WTC11 (cell line): ENCODE results near the gene DNAJC5G.

Source experiments
- HMGA2 ChIP-seq: fragments of 250-450 bp; sonication (Bioruptor Pico); IDR thresholded peaks from 2 replicates; pipeline ENCODE4 v1.4.0; 2021; ENCODE audit warnings: mild to moderate bottlenecking, moderate library complexity
- SP1 ChIP-seq: sonication (generic); formaldehyde crosslinking; conservative IDR thresholded peaks from 2 replicates; pipeline ENCODE4 v1.8.1; 2022; ENCODE audit warnings: missing genetic modification reagents
- ZNF532 ChIP-seq: fragments of 250-450 bp; sonication (Bioruptor Pico); IDR thresholded peaks from 2 replicates; pipeline ENCODE4 v1.9.0; 2021; ENCODE audit warnings: mild to moderate bottlenecking, borderline replicate concordance
- TF ChIP-seq, protein P1 (sequence below): fragments of 200-600 bp; IDR thresholded peaks from 2 replicates; pipeline ENCODE4 v1.8.0; 2022; ENCODE audit warnings: antibody characterized with exemption

DNA sequence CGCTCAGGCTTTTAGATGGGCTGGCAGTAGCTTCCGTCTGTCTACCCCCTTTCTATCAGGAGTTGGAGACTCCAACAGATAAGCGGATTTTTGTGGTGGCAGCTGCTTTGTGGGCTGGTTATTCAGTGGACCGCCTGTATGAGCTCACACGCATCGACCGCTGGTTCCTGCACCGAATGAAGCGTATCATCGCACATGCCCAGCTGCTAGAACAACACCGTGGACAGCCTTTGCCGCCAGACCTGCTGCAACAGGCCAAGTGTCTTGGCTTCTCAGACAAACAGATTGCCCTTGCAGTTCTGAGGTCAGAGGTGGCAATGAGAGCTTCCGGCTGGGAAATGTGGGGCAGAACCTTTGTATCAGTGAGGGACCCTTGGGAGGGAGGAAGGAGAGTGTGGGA lies 43.3 kb upstream of the DNAJC5G start:
- TF ChIP-seq ZNF532 (CRISPR knock-in tag) (no peak), HMGA2 (no peak), SP1 (no peak)
- TF ChIP-seq, protein P1, sequence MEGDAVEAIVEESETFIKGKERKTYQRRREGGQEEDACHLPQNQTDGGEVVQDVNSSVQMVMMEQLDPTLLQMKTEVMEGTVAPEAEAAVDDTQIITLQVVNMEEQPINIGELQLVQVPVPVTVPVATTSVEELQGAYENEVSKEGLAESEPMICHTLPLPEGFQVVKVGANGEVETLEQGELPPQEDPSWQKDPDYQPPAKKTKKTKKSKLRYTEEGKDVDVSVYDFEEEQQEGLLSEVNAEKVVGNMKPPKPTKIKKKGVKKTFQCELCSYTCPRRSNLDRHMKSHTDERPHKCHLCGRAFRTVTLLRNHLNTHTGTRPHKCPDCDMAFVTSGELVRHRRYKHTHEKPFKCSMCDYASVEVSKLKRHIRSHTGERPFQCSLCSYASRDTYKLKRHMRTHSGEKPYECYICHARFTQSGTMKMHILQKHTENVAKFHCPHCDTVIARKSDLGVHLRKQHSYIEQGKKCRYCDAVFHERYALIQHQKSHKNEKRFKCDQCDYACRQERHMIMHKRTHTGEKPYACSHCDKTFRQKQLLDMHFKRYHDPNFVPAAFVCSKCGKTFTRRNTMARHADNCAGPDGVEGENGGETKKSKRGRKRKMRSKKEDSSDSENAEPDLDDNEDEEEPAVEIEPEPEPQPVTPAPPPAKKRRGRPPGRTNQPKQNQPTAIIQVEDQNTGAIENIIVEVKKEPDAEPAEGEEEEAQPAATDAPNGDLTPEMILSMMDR, result no peak
